GM12874 (cell line): ENCODE results near the gene C11orf52.

ENCODE experiments used
- CTCF ChIP-seq: IDR thresholded peaks from 2 replicates; pipeline ENCODE4 v1.5.1; 2011; ENCODE audit warnings: low read depth, mild to moderate bottlenecking, control low read depth, low read length, moderate library complexity; ENCODE audit not compliant: insufficient read depth

The C11orf52 gene

GRCh38 chr11:111951565-111951964 lies 32.9 kb downstream of the C11orf52 start:
- TF ChIP-seq CTCF = no peak

GRCh38 chr11:111954154-111954553 lies 35.4 kb downstream of the C11orf52 start:
- no peak for TF ChIP-seq CTCF

- no peak for TF ChIP-seq CTCF
These were observed 39.1 kb downstream of the C11orf52 start for GRCh38 chr11:111957663-111958444.

- no peak for TF ChIP-seq CTCF
These were observed 42.2 kb downstream of the C11orf52 start for GRCh38 chr11:111960916-111961315.

- TF ChIP-seq CTCF = no peak
These were observed 42.9 kb downstream of the C11orf52 start for GRCh38 chr11:111961389-111962300.

- no peak for TF ChIP-seq CTCF
These were observed 45.2 kb downstream of the C11orf52 start for GRCh38 chr11:111963931-111964340.

GRCh38 chr11:111966678-111967077 lies 48.0 kb downstream of the C11orf52 start:
- no peak for TF ChIP-seq CTCF
